ENCODE data around the gene AHR.
"Not testable (repeated sequence)": the region's sequence is repeated elsewhere in the genome, so short reads cannot be mapped to it uniquely, and the experiment has no call there.

Gene AHR

DNA sequence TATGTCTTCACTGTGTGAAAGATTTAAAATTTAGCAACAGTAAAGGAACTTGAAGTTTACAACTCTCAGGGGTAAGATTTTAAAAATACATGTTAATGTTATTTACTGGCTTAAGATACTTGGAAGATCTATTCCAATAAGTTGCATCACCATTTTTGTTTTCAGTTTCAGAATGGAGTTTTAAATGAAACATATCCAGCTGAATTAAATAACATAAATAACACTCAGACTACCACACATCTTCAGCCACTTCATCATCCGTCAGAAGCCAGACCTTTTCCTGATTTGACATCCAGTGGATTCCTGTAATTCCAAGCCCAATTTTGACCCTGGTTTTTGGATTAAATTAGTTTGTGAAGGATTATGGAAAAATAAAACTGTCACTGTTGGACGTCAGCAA is 44.3 kb downstream of the AHR start:
- no peak for DNase-seq

DNA sequence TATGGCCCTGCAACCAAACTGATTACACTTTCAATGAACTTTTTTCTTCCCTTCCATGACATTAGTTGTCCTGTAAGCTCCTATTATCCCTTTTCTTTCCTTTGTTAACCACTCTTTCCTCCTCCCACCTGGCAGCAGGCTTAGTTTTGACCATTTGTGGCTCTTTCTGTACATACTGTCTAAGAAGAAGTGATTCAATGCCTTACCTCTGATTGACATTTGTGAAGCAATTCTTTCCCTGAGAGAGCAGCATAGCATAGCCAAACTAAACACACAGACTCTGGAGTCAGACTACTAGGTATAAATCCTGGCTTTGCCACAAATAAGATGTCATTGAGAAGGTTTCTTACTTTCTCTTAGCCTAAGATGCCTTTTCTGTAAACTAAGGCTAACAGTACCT is 48.9 kb downstream of the AHR start:
- DNase-seq = no peak

DNA sequence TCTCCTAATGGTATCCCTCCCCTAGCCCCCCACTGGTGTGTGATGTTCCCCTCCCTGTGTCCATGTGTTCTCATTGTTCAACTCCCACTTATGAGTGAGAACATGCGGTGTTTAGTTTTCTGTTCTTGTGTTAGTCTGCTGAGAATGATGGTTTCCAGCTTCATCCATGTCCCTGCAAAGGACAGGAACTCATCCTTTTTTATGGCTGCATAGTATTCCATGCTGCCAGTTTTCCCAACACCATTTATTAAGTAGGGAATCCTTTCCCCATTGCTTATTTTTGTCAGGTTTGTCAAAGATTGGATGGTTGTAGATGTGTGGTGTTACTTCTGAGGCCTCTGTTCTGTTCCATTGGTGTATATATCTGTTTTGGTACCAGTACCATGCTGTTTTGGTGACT is 50.5 kb downstream of the AHR start:
- DNase-seq = not testable (repeated sequence)

DNA sequence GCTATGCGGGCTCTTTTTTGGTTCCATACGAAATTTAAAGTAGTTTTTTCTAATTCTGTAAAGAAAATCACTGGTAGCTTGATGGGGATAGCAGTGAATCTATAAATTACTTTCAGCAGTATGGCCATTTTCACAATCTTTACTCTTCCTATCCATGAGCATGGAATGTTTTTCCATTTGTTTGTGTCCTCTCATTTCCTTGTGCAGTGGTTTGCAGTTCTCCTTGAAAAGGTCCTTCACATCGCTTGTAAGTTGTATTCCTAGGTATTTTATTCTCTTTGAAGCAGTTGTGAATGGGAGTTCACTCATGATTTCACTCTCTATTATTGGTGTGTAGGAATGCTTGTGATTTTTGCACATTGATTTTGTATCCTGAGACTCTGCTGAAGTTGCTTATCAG is 51.9 kb downstream of the AHR start:
- DNase-seq = not testable (repeated sequence)

DNA sequence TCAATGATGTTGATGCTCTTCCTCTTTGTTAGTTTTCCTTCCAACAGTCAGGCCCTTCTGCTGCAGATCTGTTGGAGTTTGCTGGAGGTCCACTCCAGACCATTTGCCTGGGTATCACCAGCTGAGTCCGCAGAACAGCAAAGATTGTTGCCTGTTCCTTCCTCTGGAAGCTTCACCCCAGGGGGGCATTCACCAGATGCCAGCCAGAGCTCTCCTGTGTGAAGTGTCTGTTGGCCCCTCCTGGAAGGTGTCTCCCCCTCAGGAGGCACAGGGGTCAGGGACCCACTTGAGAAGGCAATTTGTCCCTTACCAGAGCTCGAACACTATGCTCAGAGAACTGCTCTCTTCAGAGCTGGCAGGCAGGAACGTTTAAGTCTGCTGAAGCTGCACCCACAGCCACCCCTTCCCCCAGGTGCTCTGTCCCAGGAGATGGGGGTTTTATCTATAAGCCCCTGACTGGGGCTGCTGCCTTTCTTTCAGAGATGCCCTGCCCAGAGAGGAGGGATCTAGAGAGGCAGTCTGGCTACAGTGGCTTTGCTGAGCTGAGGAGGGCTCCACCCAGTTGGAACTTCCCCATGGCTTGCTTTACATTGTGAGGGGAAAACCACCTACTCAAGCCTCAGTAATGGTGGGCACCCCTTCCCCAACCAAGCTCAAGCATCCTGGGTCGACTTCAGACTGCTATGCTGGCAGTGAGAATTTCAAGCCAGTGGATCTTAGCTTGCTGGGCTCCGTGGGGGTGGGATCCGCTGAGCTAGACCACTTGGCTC is 55.4 kb downstream of the AHR start:
- DNase-seq = not testable (repeated sequence)

DNA sequence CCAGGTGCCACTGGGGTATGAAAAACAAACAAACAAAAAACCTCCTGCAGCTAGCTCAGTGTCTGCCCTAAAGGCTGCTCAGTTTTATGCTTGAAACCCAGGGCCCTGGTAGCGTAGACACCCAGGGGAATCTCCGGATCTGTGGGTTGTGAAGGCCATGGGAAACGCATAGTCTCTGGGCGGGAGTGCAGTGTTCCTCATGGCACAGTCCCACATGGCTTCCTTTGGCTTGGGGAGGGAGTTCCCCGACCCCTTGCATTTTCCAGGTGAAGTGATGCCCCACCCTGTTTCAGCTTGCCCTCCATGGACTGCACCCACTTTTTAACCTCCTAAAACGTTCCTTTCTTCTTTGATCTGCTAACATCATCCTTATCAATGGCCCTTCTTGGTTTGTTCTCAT is 56.0 kb downstream of the AHR start:
- no peak for DNase-seq

DNA sequence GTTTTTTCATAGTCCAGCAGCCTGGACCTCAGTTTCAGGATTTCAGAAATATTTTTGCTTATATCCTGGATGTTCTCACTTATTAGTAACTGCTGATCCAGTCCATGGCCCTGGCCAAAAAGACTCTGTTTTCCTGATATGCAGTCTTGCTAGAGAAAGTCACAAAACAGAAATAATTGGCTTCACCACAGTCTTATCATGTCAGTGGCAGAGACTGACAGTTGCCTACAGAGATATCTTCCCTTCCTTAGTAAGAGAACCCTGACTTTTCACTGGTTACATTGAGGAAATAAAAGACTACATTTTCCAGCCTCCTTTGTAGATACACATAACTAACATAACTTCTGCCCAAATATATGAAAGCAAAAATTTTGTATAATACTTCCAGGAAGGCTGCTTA is 56.6 kb downstream of the AHR start:
- no peak for DNase-seq

DNA sequence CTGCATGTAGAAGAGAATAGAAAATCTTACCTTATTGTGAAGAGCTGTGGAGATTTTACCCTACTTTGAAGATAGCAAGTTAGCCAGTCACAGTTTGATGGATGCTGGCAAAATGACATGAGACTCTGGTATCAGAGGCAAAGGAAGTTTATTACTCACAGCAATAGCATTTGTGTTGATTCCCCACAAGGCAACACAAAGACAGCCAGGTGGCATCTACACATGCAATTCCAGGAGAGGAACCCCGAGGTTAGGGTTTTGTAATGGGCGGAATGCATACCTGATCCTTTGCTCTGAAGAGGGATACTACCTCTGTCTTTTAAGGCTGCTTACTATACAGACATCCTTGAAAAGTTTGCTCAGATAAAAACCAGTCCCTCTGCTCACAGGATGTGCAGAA is 59.5 kb downstream of the AHR start:
- no peak for DNase-seq

DNA sequence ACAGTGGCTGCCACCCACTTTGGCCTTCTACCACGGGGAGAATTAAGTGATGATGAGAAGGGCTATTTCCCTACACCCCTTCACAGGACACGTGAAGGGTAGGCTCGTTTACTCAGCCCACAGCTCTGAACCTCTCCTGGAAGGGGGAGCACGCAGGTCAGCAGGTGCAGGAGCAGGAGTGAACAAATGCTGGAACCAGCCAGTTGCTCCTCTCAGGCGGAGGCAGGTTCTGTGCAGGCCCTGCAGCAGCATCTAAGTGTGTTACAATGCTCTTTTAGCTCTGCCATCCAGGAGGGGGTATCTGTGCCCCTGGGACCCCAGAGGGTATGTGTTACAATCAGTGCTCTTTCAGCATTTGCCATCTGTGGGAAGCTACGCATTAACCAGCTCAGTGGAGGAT is 61.2 kb downstream of the AHR start:
- DNase-seq = no peak

DNA sequence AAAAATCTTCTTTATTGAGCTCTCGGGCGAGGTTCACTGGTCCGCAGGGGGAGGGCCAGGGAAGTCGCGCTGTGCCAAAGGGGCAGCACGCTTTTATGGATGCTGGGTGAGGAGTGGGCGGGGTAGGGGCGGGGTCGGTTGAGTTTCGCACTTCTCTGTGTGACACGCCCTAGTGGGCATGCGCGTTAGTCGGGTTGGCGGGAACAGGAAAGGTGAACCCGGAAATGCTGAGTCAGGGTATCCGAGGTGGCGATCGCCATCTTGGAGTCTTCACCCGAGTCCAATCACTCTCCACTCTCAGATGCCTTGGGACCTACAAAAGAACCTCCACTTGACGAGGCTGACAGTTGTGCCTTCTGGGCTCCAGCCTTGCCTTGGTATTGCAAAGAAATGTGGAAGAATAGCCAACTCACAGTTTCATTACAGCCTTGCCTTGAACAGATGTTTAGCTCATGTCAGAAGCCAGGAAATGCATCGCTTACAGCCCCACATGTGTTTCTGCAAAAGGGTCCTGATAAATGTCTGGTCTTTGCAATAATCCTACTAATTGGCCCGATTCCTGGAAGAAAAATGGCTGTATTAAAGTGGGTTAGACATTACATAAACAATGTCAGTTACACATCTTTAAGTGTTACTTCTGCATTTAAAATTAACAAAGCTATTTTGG is 64.1 kb downstream of the AHR start:
- no peak for DNase-seq

DNA sequence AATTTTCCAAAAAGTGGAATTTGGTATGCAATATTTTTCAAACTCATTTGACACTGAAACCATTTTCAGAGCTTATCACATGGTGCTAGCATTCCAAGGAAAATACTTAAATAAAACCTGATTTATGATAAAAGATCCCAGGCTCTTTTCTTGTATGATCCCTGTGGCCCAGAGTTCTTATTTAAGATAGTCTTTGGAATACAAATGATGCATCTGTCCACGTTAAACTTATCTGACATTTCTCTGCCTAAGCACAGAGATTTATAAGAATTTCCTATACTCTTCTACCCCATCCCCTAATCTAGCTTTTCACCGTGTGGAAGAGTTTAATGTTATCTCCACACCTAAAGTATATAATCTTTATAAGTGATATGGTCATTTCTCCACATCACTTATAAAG is 66.2 kb downstream of the AHR start:
- DNase-seq = no peak

DNA sequence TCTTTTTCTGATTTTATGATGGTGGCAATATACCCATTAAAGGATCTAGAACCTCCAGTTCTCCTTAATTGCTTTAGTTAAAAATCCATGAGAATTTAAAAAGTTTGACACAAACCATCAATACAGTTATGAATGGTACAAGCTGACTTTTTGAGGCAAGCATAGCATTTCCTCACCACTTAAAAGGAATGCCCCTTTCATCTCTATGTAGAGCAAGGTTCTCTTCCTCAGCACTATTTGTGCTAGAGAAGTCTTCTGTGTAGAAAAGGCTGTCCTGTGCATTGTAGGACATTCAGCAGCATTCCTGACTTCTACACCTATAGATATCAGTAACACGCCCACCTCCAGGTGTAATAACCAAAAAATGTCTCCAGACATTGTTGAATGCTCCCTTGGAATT is 67.3 kb downstream of the AHR start:
- no peak for DNase-seq

DNA sequence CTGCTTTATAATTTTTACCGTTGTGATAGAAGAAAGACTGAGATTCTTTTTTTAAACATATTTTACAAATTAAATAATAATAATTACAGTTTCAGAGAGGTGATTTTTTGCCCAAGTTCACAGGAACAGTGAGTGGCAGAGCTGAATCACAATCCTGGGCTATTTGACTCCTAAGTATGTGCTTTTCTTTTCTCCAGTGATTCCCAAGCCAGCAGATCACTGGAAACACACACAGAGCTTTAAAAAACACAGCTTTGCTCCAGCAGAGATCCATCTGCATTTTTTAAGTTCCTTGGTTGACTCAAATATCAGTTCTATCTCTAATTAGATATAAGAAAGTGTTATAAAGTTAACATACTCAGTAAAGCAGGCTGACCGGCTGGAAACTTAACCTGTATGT is 69.0 kb downstream of the AHR start:
- DNase-seq = no peak

DNA sequence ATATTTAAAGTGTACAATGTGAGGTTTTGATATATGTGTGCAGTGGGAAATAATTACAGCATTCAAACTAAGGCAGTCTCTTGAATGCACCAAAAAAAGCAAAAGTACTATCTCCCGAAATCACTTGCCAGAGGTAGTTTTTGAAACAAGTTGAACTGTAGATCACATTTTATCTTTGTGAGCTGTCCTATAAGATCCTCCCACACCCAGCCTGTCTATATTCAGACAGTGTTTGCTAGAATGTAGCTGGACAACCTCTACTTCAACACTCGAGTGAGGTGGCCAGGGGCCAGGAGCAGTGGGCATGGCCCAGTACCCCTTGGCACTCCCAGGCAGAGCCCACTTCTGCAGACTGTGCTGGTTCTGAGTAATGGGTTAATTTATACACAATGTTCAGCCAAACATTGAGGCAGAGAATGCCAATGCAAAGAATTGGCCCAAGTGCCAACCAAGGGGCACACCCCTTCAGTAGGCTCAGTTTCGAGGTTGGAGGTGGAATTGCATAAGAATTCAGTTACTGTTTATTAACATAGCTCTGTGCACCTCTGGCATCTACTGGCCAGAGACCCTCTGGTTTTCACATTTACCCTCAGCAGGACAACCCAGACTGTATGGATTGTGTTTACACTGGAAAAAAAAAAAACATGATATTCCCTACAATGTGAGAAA is 70.5 kb downstream of the AHR start:
- no peak for DNase-seq

DNA sequence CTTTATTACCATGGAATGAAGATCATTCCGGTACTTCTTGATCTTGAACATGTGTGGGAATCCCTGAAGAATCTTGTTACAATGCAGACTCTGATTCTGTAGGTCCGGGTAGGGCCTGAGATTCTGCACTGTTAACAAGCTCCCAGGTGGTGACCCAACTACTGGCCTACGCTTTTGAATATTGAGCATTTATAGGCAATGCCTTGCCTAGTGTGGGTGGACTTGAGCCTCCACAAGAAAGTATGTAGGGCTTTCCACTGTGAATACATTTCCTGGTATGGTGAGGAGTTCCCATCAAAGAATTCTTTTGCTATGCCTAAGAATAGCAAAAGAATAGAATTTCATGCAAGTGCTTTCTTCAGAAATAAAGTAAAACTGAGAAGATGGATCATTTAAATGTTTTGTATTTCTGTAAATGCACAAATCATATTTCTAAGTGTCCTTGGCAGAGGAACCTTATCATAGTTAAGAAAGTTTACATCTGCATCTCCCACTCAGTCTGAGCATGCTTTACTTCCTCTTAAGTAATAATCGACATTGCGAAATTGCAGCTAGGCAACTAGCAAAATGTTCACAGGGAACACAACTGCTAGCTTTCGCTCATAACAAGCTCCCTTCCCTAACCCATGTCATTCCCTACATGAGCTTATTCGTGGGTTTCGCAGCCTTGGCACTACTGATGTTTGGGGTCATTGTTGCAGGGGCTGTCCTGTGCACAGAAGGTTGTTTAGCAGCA is 71.4 kb downstream of the AHR start:
- no peak for DNase-seq

DNA sequence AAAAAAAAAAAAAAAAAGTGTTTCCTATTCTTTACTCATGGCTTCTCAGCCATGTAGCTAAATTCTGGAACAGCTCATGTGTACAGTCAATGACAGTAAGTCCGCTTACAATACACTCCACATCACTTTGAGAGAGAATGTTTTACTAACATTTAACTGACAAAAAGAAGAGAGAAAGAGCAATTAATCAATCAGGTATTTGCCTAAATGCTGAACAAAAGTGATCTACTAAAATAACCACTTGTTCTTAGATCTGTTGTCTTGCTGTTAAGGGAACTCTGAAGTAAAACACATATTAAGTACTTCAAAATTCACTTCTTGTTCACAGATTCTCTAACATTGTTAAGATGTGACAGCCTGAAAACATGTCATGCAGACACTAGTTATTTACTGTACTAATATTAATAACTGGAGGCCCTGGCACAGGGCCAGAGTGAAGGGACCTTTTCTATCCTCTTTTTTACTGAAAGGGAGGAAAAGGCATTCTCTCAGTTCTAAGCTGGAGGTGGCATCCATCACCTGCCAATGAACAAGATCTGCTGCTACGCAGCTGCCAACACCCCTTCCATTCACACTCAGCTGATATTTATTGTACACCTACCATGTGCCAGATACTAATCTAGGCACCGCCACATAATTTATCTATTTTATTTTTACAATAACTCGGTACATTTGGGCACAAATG is 72.6 kb downstream of the AHR start:
- DNase-seq = no peak

DNA sequence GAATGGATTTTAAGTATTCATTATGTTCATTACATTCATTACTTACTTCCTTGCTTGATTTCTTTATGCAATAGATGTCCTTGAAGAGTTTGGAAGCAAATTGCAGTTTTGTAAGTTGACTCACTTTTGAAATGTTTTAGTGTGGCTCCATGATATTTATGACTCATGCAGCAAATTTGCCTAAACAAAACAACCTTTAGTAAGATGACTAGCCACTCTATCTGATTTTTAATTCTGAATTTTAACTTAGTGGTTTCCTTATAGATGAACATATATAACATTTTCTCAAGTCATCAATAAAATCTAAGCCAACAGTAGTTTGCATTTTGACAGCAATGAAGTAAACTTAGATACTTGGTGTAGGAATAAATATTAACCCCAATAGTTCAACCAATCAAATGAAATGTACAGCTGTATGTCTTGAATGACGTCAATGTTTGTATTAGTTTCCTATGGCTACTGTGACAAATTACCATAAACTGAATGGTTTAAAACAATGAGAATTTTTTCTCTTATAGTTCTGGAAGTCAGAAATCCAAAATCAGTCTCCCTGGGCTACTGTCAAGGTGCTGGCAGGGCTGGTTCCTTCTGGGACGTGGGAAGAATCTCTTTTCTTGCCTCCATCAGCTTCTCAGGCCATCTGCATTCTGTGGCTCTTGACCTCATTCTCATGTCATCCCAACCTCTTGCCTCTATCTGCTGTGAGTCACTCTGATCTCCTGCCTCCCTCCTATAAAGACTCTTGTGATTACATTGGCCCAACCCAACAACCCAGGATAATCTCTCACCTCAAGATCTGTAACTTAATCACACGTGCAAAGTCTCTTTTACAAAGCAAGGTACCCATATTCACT is 73.4 kb downstream of the AHR start:
- peak; percentile 63 for DNase-seq

DNA sequence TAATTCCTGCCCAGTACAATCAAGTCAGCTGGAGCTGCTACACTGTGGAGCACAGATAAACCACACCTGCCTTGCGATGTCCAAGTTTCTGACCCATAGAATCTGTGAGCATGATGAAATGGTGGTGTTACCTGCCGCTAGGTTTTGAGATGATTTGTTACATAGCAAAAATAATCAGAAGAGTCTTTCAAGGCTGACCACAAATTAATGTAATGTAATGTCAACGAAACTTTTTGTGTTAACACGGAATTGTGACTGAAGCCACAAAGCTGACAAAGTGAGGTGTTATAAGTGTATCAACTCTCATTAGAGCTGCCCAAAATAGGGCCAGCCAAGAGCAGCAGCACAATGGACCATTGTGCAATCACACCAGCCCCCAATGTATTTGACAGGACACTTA is 75.7 kb downstream of the AHR start:
- no peak for DNase-seq

DNA sequence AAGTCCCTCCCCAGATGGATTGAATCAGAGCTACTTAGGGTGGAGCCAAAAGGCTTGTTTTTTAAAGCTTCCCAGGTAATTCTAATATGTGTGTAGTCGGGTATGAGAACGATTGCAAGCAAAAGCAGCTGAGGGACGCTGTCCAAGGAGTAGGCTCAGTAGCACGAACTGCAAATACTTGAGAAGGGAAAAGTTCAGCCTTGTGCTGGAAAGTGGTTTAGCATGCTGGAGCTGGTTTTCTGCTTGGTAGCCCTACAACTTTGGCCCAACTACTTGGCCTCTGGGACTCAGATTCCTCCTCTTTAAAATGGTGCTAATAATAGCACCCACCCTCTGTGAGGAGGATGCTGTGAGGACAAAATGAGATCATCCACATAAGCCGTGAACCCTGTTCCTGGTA is 76.2 kb downstream of the AHR start:
- DNase-seq = no peak

DNA sequence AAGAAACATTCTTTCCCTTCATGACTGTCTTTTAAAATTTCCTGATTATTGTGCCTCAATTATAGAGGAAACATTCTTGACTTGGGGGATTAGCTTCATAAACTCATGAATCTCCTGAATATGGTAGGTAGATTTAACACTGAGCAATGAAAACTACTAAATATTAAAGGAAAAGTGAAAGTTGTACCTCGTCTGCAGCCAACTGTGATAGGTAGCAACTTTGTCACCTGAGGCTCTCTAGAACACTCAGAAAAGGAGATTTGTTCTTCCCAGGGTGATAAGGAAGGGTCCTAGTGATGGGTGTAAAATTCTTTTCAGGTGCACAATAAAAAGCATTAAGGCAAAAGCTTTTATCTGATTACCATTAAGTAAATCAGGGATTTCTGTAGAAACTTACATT is 78.1 kb downstream of the AHR start:
- no peak for DNase-seq

DNA sequence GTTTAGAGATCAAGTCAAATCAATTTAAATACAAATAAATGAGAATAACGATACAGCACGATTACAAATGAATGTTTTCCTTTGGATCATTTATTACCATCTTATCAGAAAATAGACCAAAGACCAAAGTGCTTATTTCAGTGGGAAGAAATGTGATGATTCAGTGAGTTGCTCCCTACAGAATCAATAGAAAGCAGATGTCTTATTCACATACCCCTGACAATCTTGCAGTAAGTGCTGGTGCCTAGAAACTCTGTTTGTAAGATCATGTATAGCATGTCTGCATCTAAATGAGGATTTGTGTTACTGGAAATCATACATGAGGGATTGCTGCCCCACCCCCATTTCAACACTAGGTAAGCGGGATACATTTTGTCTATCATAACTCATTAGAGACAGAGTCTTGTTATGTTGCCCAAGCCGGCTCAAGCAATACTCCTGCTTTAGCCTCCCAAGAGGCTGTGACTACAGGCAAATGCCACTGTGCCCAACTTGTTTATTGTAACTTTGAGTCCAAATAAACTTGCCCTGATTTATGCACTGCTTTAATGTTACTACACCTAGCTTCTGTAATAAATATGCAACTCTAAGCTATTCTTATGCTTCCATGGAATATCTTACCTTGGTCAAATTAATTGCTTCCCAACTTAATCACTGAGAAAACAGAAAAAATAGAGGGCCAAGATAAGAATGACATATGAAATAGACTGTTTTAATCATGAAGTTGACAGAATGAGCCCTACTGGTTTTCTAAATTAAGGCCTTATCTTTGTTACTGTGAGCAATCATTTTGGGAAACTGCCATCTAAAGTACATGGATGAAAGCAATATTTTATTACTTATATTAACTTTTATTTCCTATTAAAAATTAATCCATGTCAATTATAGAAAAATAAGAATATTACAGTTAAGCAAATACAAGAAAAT is 82.5 kb downstream of the AHR start:
- no peak for DNase-seq

All from islet precursor cell (in vitro differentiated cells).